H1 (cell line): ENCODE results near the gene COMT. TPM values are rescaled to one million over a fixed set of nuclear protein-coding genes. Genes with fewer than 3 reads are reported as not detected.

Experiments used
- CTCF ChIA-PET: fragments of 300-600 bp; sonication (Branson Sonifier 250); formaldehyde crosslinking; loops from one replicate; lab custom pipeline; 2021; ENCODE audit not compliant: partially characterized antibody; lab: Charles Lee
- POLR2A ChIA-PET: fragments of 300-600 bp; sonication (Branson Sonifier 250); formaldehyde crosslinking; loops from one replicate; lab custom pipeline; 2021; ENCODE audit warnings: inconsistent platforms; ENCODE audit not compliant: partially characterized antibody; lab: Charles Lee
- DNase-seq, 2 experiments: peaks; one replicate each; pipeline versions ENCODE4 v3.0.0 to v3.0.0-alpha.2; 2010 to 2022; ENCODE audit warnings: low spot score in 2 of 2, low read depth in 1 of 2, mixed read lengths in 1 of 2
- FAIRE-seq: peaks from 2 replicates; lab custom pipeline; 2011; peaks lifted over from hg19 to GRCh38; lab: Jason Lieb, UNC
- H2AFZ ChIP-seq: 2 replicates; pipeline ENCODE4 v1.8.1; 2012; ENCODE audit warnings: low read length, inconsistent platforms
- H2AK5ac ChIP-seq: 2 replicates; pipeline ENCODE4 v1.6.1; 2013; ENCODE audit warnings: low read depth, low read length
- H2BK120ac ChIP-seq: replicated peaks from 2 replicates; pipeline ENCODE3; 2013; ENCODE audit warnings: low read depth, low read length, inconsistent platforms
- H2BK12ac ChIP-seq: 2 replicates; pipeline ENCODE4 v1.6.1; 2013; ENCODE audit warnings: low read depth, low read length
- H2BK15ac ChIP-seq: 2 replicates; pipeline ENCODE4 v1.6.1; 2013; ENCODE audit warnings: low read length
- H2BK20ac ChIP-seq: 2 replicates; pipeline ENCODE4 v1.6.1; 2013; ENCODE audit warnings: low read length
- H2BK5ac ChIP-seq: 2 replicates; pipeline ENCODE4 v1.6.1; 2013; ENCODE audit warnings: low read depth, low read length
- H3K14ac ChIP-seq: 2 replicates; pipeline ENCODE4 v1.6.1; 2013; ENCODE audit warnings: inconsistent platforms; ENCODE audit not compliant: insufficient read length
- H3K18ac ChIP-seq: 2 replicates; pipeline ENCODE4 v1.6.1; 2013; ENCODE audit warnings: low read length; ENCODE audit errors: extremely low read depth
- H3K23ac ChIP-seq: 2 replicates; pipeline ENCODE4 v1.6.1; 2013; ENCODE audit warnings: inconsistent platforms; ENCODE audit not compliant: insufficient read length
- H3K23me2 ChIP-seq: 2 replicates; pipeline ENCODE4 v1.6.1; 2013; ENCODE audit warnings: low read depth, low read length
- H3K27ac ChIP-seq: 2 replicates; pipeline ENCODE4 v1.6.1; 2011; ENCODE audit warnings: low read depth, low read length, inconsistent platforms
- H3K27me3 ChIP-seq, 4 experiments: replicated peaks in 1 of 4; 1 replicate in 1 of 4; 2 replicates in 3 of 4; pipeline versions ENCODE4 v1.6.1 to v1.8.1; 2011 to 2013; ENCODE audit warnings: low read length in 3 of 4, mild to moderate bottlenecking in 3 of 4, inconsistent platforms in 2 of 4, mixed read lengths in 2 of 4, moderate library complexity in 1 of 4; ENCODE audit not compliant: control insufficient read depth in 3 of 4, insufficient read depth in 3 of 4; ENCODE audit errors: extremely low read depth in 1 of 4
- H3K36me3 ChIP-seq, 4 experiments: 2 replicates each; pipeline versions ENCODE4 v1.6.1 to v1.8.1; 2011 to 2013; ENCODE audit warnings: mild to moderate bottlenecking in 4 of 4, low read length in 3 of 4, moderate library complexity in 2 of 4, control low read depth in 1 of 4, inconsistent platforms in 1 of 4; ENCODE audit not compliant: insufficient read depth in 4 of 4, control insufficient read depth in 2 of 4
- H3K4ac ChIP-seq: replicated peaks from 2 replicates; pipeline ENCODE3; 2013; ENCODE audit warnings: low read length, low read depth, mixed read lengths, inconsistent platforms; ENCODE audit not compliant: insufficient read length
- H3K4me1 ChIP-seq, 4 experiments: replicated peaks in 1 of 4; 1 replicate in 1 of 4; 2 replicates in 3 of 4; pipeline versions ENCODE4 v1.6.1 to v1.8.1; 2011 to 2013; ENCODE audit warnings: low read length in 3 of 4, inconsistent platforms in 2 of 4, mixed read lengths in 1 of 4; ENCODE audit not compliant: insufficient read depth in 4 of 4, control insufficient read depth in 3 of 4
- H3K4me2 ChIP-seq, 2 experiments: 2 replicates each; pipeline versions ENCODE4 v1.6.1 to v1.8.1; 2011 to 2013; ENCODE audit warnings: low read depth in 2 of 2, low read length in 2 of 2, control low read depth in 1 of 2, inconsistent platforms in 1 of 2, mild to moderate bottlenecking in 1 of 2; ENCODE audit not compliant: insufficient read depth in 1 of 2
- H3K4me3 ChIP-seq, 4 experiments: fragments of 200-600, 300-600 bp in 1 of 4; sonication (generic), shearing (Covaris generic), sonication (Bioruptor Twin) in 1 of 4; 2 replicates each; pipeline versions ENCODE4 v1.5.1 to v1.8.1; 2011 to 2016; ENCODE audit warnings: low read length in 4 of 4, low read depth in 3 of 4, control low read depth in 2 of 4, inconsistent platforms in 2 of 4, mild to moderate bottlenecking in 2 of 4, mixed read lengths in 1 of 4, moderate library complexity in 1 of 4; ENCODE audit not compliant: insufficient read depth in 2 of 4; ENCODE audit errors: extremely low read depth in 1 of 4
- H3K56ac ChIP-seq: replicated peaks from 2 replicates; pipeline ENCODE3; 2013; ENCODE audit warnings: low read depth, mild to moderate bottlenecking, mixed read lengths, low read length, inconsistent platforms; ENCODE audit not compliant: insufficient read length
- H3K79me1 ChIP-seq: 2 replicates; pipeline ENCODE4 v1.6.1; 2013; ENCODE audit warnings: low read depth, low read length, control low read depth
- H3K79me2 ChIP-seq, 2 experiments: 2 replicates each; pipeline versions ENCODE4 v1.6.1 to v1.8.1; 2012 to 2013; ENCODE audit warnings: low read length in 2 of 2, mild to moderate bottlenecking in 2 of 2, inconsistent platforms in 1 of 2; ENCODE audit not compliant: insufficient read depth in 2 of 2, control insufficient read depth in 1 of 2
- H3K9ac ChIP-seq, 4 experiments: replicated peaks in 1 of 4; 1 replicate in 1 of 4; 2 replicates in 3 of 4; pipeline versions ENCODE4 v1.6.1 to v1.8.1; 2011 to 2013; ENCODE audit warnings: low read depth in 3 of 4, low read length in 3 of 4, control low read depth in 2 of 4, mild to moderate bottlenecking in 2 of 4, moderate library complexity in 2 of 4, inconsistent platforms in 1 of 4; ENCODE audit errors: extremely low read depth in 1 of 4
- H3K9me3 ChIP-seq, 2 experiments: 2 replicates each; pipeline versions ENCODE4 v1.6.1 to v1.8.1; 2012 to 2013; ENCODE audit warnings: mild to moderate bottlenecking in 2 of 2, moderate library complexity in 2 of 2, control low read depth in 1 of 2, inconsistent platforms in 1 of 2, low read depth in 1 of 2, low read length in 1 of 2, mixed read lengths in 1 of 2; ENCODE audit not compliant: insufficient read depth in 2 of 2
- H4K20me1 ChIP-seq, 2 experiments: replicated peaks in 1 of 2; 2 replicates each; pipeline versions ENCODE3 to v1.8.1; 2011 to 2013; ENCODE audit warnings: inconsistent platforms in 2 of 2, low read length in 2 of 2, mild to moderate bottlenecking in 1 of 2; ENCODE audit not compliant: insufficient read depth in 2 of 2, control insufficient read depth in 1 of 2
- H4K5ac ChIP-seq: 2 replicates; pipeline ENCODE4 v1.6.1; 2013; ENCODE audit warnings: low read length, low read depth, mixed read lengths, inconsistent platforms; ENCODE audit not compliant: insufficient read length
- H4K8ac ChIP-seq: 2 replicates; pipeline ENCODE4 v1.8.0; 2013; ENCODE audit warnings: mild to moderate bottlenecking, moderate library complexity, low read length, inconsistent platforms; ENCODE audit not compliant: insufficient read depth; ENCODE audit errors: extremely low read depth
- H4K91ac ChIP-seq: replicated peaks from 2 replicates; pipeline ENCODE3; 2013; ENCODE audit warnings: low read length, mixed read lengths, inconsistent platforms; ENCODE audit not compliant: insufficient read length
- CBX5 ChIP-seq: fragments of 300-800, 300-1000 bp; sonication (generic); IDR thresholded peaks from 2 replicates; pipeline ENCODE4 v1.7.1; 2016; ENCODE audit warnings: antibody characterized with exemption, low read length, low read depth
- CEBPB ChIP-seq: IDR thresholded peaks from 2 replicates; pipeline ENCODE4 v1.6.1; 2012; ENCODE audit warnings: low read depth, low read length
- CHD1 ChIP-seq: IDR thresholded peaks from 2 replicates; pipeline ENCODE4 v1.6.1; 2012; ENCODE audit warnings: low read depth, low read length, improper control_type of control experiment
- CHD2 ChIP-seq: IDR thresholded peaks from 2 replicates; pipeline ENCODE4 v1.6.1; 2012; ENCODE audit warnings: low read length, improper control_type of control experiment
- HDAC6 ChIP-seq: IDR thresholded peaks from one replicate; pipeline ENCODE4 v1.7.1; 2012; ENCODE audit warnings: low read depth, mild to moderate bottlenecking, inconsistent platforms, low read length, moderate library complexity
- POLR2A ChIP-seq, 2 experiments: IDR thresholded peaks; 1 replicate in 1 of 2; 2 replicates in 1 of 2; pipeline ENCODE4 v1.6.1; 2011; ENCODE audit warnings: low read depth in 2 of 2, low read length in 2 of 2, mild to moderate bottlenecking in 2 of 2; ENCODE audit errors: control extremely low read depth in 1 of 2
- POU5F1 ChIP-seq: IDR thresholded peaks from 2 replicates; pipeline ENCODE4 v1.6.1; 2011; ENCODE audit warnings: low read depth, mild to moderate bottlenecking, low read length, moderate library complexity
- SIN3A ChIP-seq, 2 experiments: IDR thresholded peaks in 1 of 2; conservative IDR thresholded peaks in 1 of 2; 2 replicates each; pipeline ENCODE4 v1.6.1; 2011 to 2012; ENCODE audit warnings: low read length in 2 of 2, improper control_type of control experiment in 1 of 2, low read depth in 1 of 2, mild to moderate bottlenecking in 1 of 2
- SP1 ChIP-seq: IDR thresholded peaks from 2 replicates; pipeline ENCODE4 v1.6.1; 2011; ENCODE audit warnings: low read depth, low read length
- SP4 ChIP-seq: IDR thresholded peaks from 2 replicates; pipeline ENCODE4 v1.6.1; 2012; ENCODE audit warnings: low read length, inconsistent platforms
- ZNF274 ChIP-seq: IDR thresholded peaks from 2 replicates; pipeline ENCODE4 v1.7.0; 2012; ENCODE audit warnings: low read length, borderline replicate concordance; ENCODE audit errors: extremely low read depth
- WGBS, 2 experiments: shearing (Covaris generic) in 1 of 2; methylation state at CpG; one replicate each; pipeline versions ENCODE4 v1.1.6 to v1.1.7; 2013 to 2015; ENCODE audit warnings: low lambda C conversion rate in 2 of 2, mixed read lengths in 2 of 2, inconsistent platforms in 1 of 2, low coverage in 1 of 2, missing lambda C conversion rate in 1 of 2; ENCODE audit not compliant: insufficient replicate concordance in 2 of 2, insufficient coverage in 1 of 2, insufficient read length in 1 of 2; ENCODE audit errors: extremely low coverage in 1 of 2, missing lambda C conversion rate in 1 of 2; 5-methylcytosine and 5-hydroxymethylcytosine counted together
- polyA plus RNA-seq, 7 experiments: library from polyadenylated mRNA; depleted of rRNA in 3 of 7; stranded (reverse) in 5 of 7; unstranded in 2 of 7; fragments of >200 nt in 5 of 7; fragments of 200-250 nt in 2 of 7; gene quantifications; 1 replicate in 5 of 7; 2 replicates in 1 of 7; 4 replicates in 1 of 7; pipeline versions ENCODE4 v1.2.1 to v1.2.3, GENCODE V29; 2011 to 2013; ENCODE audit warnings: missing spikeins in 2 of 7, mixed read lengths in 2 of 7
- total RNA-seq: library from RNA; stranded (reverse); fragmentation: NEBNext Ultra II Directional; extraction: Animal tissue kit (Norgen Biotek cat#: 25700); gene quantifications from 2 replicates; pipeline ENCODE4 v1.2.1, GENCODE V29; 2021

COMT gene
- total and polyA plus RNA-seq, 2 of the 8 experiments (the other 6 are each of a cell fraction or from before 2014, with no cell fraction given) = 15.2 to 33.7 TPM

DNA sequence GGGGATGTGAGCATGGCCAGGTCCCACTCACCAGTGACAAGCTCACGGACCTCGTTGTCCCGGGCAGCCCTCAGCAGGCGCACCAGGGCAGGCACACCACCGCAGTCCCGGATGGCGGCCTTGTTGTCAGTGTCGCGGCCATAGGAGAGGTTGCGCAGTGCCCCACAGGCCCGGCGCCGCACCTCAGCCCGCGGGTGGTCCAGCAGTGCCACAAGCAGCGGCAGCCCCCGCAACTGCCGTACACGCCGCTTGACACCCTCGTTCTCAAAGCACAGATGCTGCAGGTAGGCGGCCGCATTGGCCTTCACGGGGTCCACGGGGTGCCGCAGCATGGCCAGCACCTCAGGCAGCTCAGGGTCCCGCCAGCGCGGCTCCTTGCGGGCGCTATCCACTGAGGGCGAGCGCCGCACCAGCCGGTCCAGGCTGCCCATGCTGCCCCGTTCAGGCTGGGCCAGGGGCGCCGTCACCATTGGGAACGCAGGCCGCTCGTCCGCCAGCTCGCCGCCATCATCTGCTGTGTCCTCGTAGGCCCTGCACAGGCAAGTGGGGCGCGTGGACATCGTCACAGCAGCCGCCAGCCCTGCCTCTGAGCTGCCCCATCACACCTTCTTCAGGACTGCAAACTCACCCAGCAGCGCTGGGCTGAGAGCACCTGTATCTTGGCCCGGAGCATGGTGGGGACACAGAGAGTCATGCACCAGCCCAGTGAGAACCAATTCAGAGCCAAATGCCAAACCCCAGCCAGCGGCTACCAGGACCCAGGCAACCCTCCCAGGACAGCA, 38.3 kb downstream of the COMT start:
- Histone ChIP-seq H3K23ac (no peak overlapping the region), H3K4me2 (no peak overlapping the region), H3K27ac (no peak overlapping the region), H4K91ac (no peak overlapping the region), H2AFZ (no peak overlapping the region), H2BK5ac (no peak overlapping the region), H2BK15ac (no peak overlapping the region), H3K14ac (no peak overlapping the region), H3K27me3 (no peaks in the 10 kb centered on the region), H4K8ac (no peak overlapping the region), H4K5ac (no peak overlapping the region), H3K36me3 (peaks cover 2 to 33% (median 8%) of the 10 kb centered on the region in 4 experiments; a peak in 7 of 8 replicates), H3K79me1 (peaks cover 14% of the 10 kb centered on the region), H3K23me2 (no peaks in the 10 kb centered on the region), H3K79me2 (no peaks in the 10 kb centered on the region; a peak in 1 of 4 replicates), H3K4me3 (no peak overlapping the region), H2BK20ac (no peak overlapping the region), H2BK120ac (no peak overlapping the region), H2BK12ac (no peak overlapping the region), H3K4ac (no peak overlapping the region), H2AK5ac (no peak overlapping the region), H3K9ac (no peak overlapping the region), H3K56ac (no peak overlapping the region), H3K4me1 (peaks cover 1 to 12% (median 10%) of the 10 kb centered on the region in 4 experiments; a peak in 6 of 7 replicates), H3K18ac (no peak overlapping the region), H3K9me3 (no peaks in the 10 kb centered on the region), H4K20me1 (peaks cover 6 to 27% of the 10 kb centered on the region in 2 experiments)
- 96% methylated on average over 38 of the region's 52 CpGs; no CpG with 5 or more reads in 1 of the 2 experiments for WGBS, 2 experiments
- no peak for TF ChIP-seq SP4
- no peak for TF ChIP-seq CEBPB
- TF ChIP-seq CHD1 = no peak
- TF ChIP-seq HDAC6 = no peak
- TF ChIP-seq CBX5 = no peak
- no peak for TF ChIP-seq SIN3A (conservative IDR thresholded peaks at IDR 0.05 in 1 of 2, IDR thresholded peaks at IDR 0.05 in 1 of 2; ENCODE audit: low read depth in 1 of 2, low read length in 2 of 2)
- no peak for TF ChIP-seq POU5F1
- TF ChIP-seq POLR2A (IDR thresholded peaks at IDR 0.05; ENCODE audit: control extremely low read depth in 1 of 2, low read depth in 2 of 2, low read length in 2 of 2) = no peak
- no peak for TF ChIP-seq ZNF274
- no peak for TF ChIP-seq SP1
- no peak for TF ChIP-seq CHD2
- DNase-seq = no peak
- ChIA-PET POLR2A (interaction anchor here (1.3 kb wide), 1 partner anchor 12 kb away, joined by 3 read pairs; no protein-coding TSS in a partner anchor), CTCF (interaction anchor here (1.0 to 2.6 kb wide), 8 partner anchors 9 to 82 kb away, joined by 3 to 20 read pairs (median 6); no protein-coding TSS in a partner anchor)
- no peak for FAIRE-seq
